Measurements from ENCODE around the gene GJD3. TPM values are rescaled to one million over a fixed set of nuclear protein-coding genes. Genes with fewer than 3 reads are reported as not detected.

The GJD3 gene
- total RNA-seq, 3 donors from 2014 or later (not counting 1 experiment from before 2014, with no cell fraction given): not detected

DNA sequence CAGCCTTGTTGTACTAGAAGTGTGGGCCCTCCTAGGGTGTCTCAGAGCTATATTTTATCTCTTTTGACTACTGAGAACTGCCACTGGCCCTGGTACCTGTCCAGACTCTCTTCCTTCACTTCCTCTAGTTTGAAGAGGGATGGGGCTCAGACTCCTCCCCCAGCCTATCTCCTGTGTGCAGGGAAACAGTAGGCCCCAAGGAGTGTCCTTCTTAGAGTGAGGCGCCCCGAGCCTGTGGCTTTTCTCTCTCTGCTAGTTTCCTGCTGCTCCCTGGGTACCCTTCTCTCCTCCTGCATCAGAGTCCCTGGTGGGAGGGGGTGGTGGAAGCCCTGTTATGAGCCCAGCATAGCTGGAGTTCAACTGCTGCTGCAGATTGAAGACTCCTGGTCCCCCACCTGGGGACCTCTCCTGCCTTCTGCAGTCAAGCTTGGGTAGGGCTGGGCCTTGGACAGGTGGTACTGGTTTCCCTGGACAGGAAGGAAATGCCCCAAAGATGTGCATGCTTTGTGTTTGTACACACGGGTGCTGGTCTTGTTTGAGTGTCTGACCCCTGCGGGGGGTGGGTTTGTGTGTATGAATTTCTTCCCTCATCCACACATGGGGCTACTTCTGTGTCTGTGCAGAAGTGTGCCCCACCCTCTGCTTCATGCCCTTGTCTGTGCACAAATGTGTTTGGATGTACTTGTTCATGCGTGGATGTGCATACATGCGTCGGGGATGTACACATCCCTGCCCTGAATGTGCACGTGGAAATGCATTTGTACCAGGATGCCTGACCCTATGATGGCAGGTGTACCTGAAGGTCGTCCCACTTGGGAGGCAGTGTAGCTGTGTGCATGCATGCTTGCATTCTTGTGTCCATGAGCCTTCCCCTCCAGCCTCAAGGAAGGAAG lies 48.6 kb downstream of the GJD3 start:
- intact Hi-C loops (cut with micrococcal nuclease): no loop called here
- Mint-ChIP-seq H3K27me3 (ENCODE audit: low read depth in 2 of 2) (no peaks in the 10 kb centered on the region), H3K4me1 (peaks cover 72 to 83% of the 10 kb centered on the region in 2 donors), H3K36me3 (no peaks in the 10 kb centered on the region), H3K9me3 (no peaks in the 10 kb centered on the region), H3K4me3 (peak overlapping the region; percentile 57), H3K27ac (peak overlapping the region; percentile 53 to 78)
- no peak for TF ChIP-seq CTCF (IDR thresholded peaks at IDR 0.05)
- 82% methylated on average over 5 of the region's 9 CpGs for WGBS (ENCODE audit: insufficient coverage)
- no peaks in the 10 kb centered on the region for H3K27me3 ChIP-seq (ENCODE audit: control insufficient read depth, insufficient read depth, low read length)
- no peak overlapping the region for H3K4me3 ChIP-seq (ENCODE audit: low read length)
- DNase-seq (peak in 1 of 2 donors; percentile 32), ATAC-seq (no peak)
- no peak overlapping the region for H3K27ac ChIP-seq (ENCODE audit: low read length)
- H3K9me3 ChIP-seq (ENCODE audit: control insufficient read depth, insufficient read depth, low read length): no peaks in the 10 kb centered on the region
- H3K4me1 ChIP-seq (ENCODE audit: control insufficient read depth, insufficient read depth, low read length): peaks cover 94% of the 10 kb centered on the region
- no peaks in the 10 kb centered on the region for H3K36me3 ChIP-seq (ENCODE audit: control insufficient read depth, insufficient read depth, low read length)

GRCh38 chr17:40315206-40315605 lies 49.3 kb downstream of the GJD3 start:
- peaks cover 65 to 83% of the 10 kb centered on the region in 2 donors for H3K4me1 Mint-ChIP-seq
- no peaks in the 10 kb centered on the region for H3K27me3 Mint-ChIP-seq (ENCODE audit: low read depth in 2 of 2)
- Histone ChIP-seq H3K36me3 (ENCODE audit: control insufficient read depth, insufficient read depth, low read length) (no peaks in the 10 kb centered on the region), H3K4me3 (ENCODE audit: low read length) (no peak overlapping the region), H3K27ac (ENCODE audit: low read length) (no peak overlapping the region), H3K9me3 (ENCODE audit: control insufficient read depth, insufficient read depth, low read length) (no peaks in the 10 kb centered on the region), H3K27me3 (ENCODE audit: control insufficient read depth, insufficient read depth, low read length) (no peaks in the 10 kb centered on the region), H3K4me1 (ENCODE audit: control insufficient read depth, insufficient read depth, low read length) (peaks cover 93% of the 10 kb centered on the region)
- no peak overlapping the region for H3K4me3 Mint-ChIP-seq
- intact Hi-C loops (cut with micrococcal nuclease): no loop called here
- TF ChIP-seq CTCF (IDR thresholded peaks at IDR 0.05): no peak
- H3K9me3 Mint-ChIP-seq: no peaks in the 10 kb centered on the region
- no peak for ATAC-seq
- peak in 1 of 2 donors; percentile 11 for DNase-seq
- peak overlapping the region; percentile 69 to 78 for H3K27ac Mint-ChIP-seq
- H3K36me3 Mint-ChIP-seq: no peaks in the 10 kb centered on the region
- WGBS (ENCODE audit: insufficient coverage): 91% methylated on average over 3 of the region's 3 CpGs

DNA sequence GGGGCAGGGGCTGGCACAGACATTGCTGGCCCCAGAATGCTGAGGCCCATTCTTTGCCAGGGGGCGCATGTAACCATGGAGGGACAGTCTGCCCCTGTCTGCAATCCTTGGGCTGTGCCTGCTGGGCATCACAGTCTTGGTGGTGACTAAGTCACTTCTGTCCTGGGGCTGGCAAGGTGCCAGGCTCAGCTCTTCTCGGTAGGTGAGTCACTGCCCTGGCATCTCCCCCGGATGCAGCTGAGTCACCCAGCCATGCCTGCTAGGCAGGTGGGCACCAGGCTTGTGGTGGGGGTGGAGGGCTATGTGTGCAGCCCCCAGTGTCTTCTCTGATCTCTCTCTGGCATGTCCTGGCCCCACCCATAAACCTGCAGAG lies 50.0 kb downstream of the GJD3 start:
- Histone ChIP-seq H3K27me3 (ENCODE audit: control insufficient read depth, insufficient read depth, low read length) (no peaks in the 10 kb centered on the region), H3K27ac (ENCODE audit: low read length) (no peak overlapping the region), H3K4me1 (ENCODE audit: control insufficient read depth, insufficient read depth, low read length) (peaks cover 93% of the 10 kb centered on the region), H3K4me3 (ENCODE audit: low read length) (no peak overlapping the region), H3K36me3 (ENCODE audit: control insufficient read depth, insufficient read depth, low read length) (no peaks in the 10 kb centered on the region), H3K9me3 (ENCODE audit: control insufficient read depth, insufficient read depth, low read length) (no peaks in the 10 kb centered on the region)
- Mint-ChIP-seq H3K4me1 (peaks cover 59 to 83% of the 10 kb centered on the region in 2 donors), H3K27ac (peak overlapping the region; percentile 69 to 78), H3K4me3 (no peak overlapping the region), H3K9me3 (no peaks in the 10 kb centered on the region), H3K27me3 (ENCODE audit: low read depth in 2 of 2) (no peaks in the 10 kb centered on the region), H3K36me3 (no peaks in the 10 kb centered on the region)
- DNase-seq: peak; percentile 72 to 91
- WGBS (ENCODE audit: insufficient coverage): 29% methylated on average over 3 of the region's 3 CpGs
- no peak for TF ChIP-seq CTCF (IDR thresholded peaks at IDR 0.05)
- intact Hi-C loops (cut with micrococcal nuclease): no loop called here
- ATAC-seq: peak; percentile 22 to 44 (median 28)

All from natural killer cell (primary cell).